Kidney epithelial cell (primary cell): Measurements from ENCODE around the gene ADARB1. TPM values are rescaled to one million over a fixed set of nuclear protein-coding genes. Genes with fewer than 3 reads are reported as not detected.

Experiments
- DNase-seq: peaks from one replicate; pipeline ENCODE4 v3.0.0-alpha.2; 2010; ENCODE audit warnings: low read depth
- H3K27me3 ChIP-seq: 2 replicates; pipeline ENCODE4 v1.6.0; 2011; ENCODE audit warnings: low read length; ENCODE audit not compliant: control insufficient read depth, insufficient read depth
- H3K36me3 ChIP-seq: 2 replicates; pipeline ENCODE4 v1.5.1; 2011; ENCODE audit warnings: low read length; ENCODE audit not compliant: control insufficient read depth, insufficient read depth
- H3K4me3 ChIP-seq: 2 replicates; pipeline ENCODE4 v1.5.1; 2011; ENCODE audit warnings: low read depth, mild to moderate bottlenecking, control low read depth, low read length
- CTCF ChIP-seq: IDR thresholded peaks from 2 replicates; pipeline ENCODE4 v1.5.1; 2011; ENCODE audit warnings: mild to moderate bottlenecking, moderate library complexity, low read length, control low read depth, inconsistent platforms; ENCODE audit not compliant: insufficient read depth, poor library complexity, severe bottlenecking
- total RNA-seq: library from RNA; depleted of rRNA; stranded (reverse); fragments of >200 nt; gene quantifications from 2 replicates; pipeline ENCODE4 v1.2.3, GENCODE V29; 2015

ADARB1 gene
- total RNA-seq, 1 donor from 2014 or later: 6.9 TPM

DNA sequence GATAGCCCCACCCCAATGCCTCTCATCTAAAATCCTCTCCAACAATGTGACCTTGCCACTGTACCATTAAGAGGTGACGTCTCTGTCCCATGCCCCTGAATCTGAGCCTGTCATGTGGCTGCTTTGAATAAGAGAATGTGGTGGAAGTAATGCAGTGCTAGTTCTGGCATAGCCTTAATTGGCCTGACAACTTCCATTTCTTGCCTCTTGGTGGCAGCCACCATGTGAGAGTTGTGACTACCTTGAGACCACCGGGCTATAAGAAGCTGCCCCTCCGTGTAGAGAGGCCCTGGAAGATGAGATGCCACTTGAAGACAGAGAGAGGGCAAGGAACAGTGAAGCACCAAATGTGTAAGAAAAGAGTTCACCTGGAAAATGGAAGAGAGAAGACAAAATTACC is 118.0 kb downstream of the ADARB1 start:
- no peak for TF ChIP-seq CTCF
- DNase-seq: no peak
- H3K36me3 ChIP-seq: no peaks in the 10 kb centered on the region

GRCh38 chr21:45196620-45197019 is 122.2 kb downstream of the ADARB1 start:
- TF ChIP-seq CTCF: no peak
- H3K36me3 ChIP-seq: no peaks in the 10 kb centered on the region
- no peak overlapping the region for H3K4me3 ChIP-seq
- no peaks in the 10 kb centered on the region for H3K27me3 ChIP-seq
- DNase-seq: no peak

More for the DNA sequence above, 118.0 kb downstream of the ADARB1 start:
- H3K4me3 ChIP-seq: no peak overlapping the region
- no peaks in the 10 kb centered on the region for H3K27me3 ChIP-seq

DNA sequence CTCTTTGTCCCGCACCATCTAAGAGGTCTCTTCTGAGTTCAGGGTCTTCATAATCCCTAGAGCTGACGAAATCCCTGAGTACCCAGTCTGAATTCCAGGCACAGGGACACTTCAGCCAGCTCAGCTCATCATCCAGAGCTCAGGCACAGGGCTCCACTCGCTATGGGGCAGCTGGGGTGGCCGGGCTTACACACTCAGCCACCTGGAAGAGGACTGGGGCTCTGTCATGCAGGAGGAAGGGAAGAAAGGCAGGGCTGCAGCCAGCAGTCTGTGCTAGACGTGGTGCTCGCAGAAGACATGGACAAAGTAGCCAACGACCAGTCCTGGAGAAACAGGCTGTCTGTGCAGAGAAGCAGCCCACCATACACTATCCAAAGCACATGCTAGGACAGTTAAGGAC is 124.8 kb downstream of the ADARB1 start:
- no peak overlapping the region for H3K4me3 ChIP-seq
- DNase-seq: no peak
- H3K27me3 ChIP-seq: no peaks in the 10 kb centered on the region
- no peak for TF ChIP-seq CTCF
- no peaks in the 10 kb centered on the region for H3K36me3 ChIP-seq

GRCh38 chr21:45200031-45200430 is 125.7 kb downstream of the ADARB1 start:
- no peak for DNase-seq
- H3K27me3 ChIP-seq: no peaks in the 10 kb centered on the region
- H3K4me3 ChIP-seq: no peak overlapping the region
- H3K36me3 ChIP-seq: no peaks in the 10 kb centered on the region
- no peak for TF ChIP-seq CTCF

DNA sequence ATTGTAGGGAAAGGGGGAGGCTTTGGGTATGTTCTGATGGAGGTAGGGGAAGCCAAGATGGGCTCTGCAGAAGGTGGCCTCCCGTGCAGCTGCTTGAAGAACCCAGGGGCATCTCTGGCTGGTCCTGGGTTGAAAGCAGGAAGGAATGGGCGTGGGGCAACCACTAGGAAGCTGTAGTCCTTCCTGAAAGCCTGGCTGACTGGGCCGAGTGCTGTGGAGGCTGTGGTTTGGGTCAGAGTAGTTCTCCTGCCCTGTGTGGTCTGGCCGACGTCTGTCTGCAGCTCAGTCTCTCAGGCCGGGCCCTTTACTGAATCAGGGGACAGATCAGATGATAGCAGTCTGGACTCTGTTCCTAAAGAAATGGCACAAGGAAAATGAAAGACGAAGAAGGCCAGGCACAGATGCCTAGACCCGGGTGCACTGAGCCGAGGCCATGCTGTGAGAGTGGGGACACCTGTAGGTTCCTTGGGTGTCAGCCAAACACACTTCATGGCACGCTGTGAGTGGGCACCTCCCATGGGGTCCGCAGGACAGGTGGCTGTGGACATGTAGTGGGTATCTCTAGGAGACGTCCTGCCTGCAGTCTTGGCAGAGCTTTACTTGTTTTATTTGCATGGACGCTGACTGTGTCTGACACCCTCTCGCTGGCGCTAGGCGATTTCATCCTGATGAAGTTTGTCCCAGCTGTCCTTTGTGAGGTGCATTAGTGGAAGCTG is 126.4 kb downstream of the ADARB1 start:
- Histone ChIP-seq H3K4me3 (no peak overlapping the region), H3K36me3 (no peaks in the 10 kb centered on the region), H3K27me3 (no peaks in the 10 kb centered on the region)
- no peak for DNase-seq
- no peak for TF ChIP-seq CTCF

DNA sequence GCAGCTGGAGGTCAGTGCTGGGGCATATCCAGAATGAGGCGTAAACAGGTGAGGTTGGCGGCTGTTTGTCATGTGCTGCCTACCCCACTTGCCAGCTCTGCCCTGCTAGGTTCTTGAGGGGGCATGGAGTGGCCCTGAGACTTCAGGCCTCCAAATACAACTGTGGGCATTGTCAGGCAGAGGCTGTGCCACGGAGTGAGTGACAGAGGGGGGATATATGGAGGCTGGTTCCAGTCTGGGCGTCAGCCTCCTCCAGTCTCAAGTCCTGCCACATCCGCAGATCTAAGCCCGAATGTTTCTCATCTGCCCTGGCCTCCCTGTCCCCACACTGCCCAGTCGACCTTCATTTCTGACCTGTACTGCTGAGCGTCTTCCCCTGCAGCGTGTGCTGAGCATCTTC is 128.0 kb downstream of the ADARB1 start:
- no peak for TF ChIP-seq CTCF
- Histone ChIP-seq H3K27me3 (no peaks in the 10 kb centered on the region), H3K36me3 (no peaks in the 10 kb centered on the region), H3K4me3 (no peak overlapping the region)
- DNase-seq: no peak
